NCI-H345 (cell line): ENCODE results near the gene FURIN.
"Not testable (repeated sequence)": the region's sequence is repeated elsewhere in the genome, so short reads cannot be mapped to it uniquely, and the experiment has no call there.

Experiments used
- DNase-seq: peaks from one replicate; lab custom pipeline; 2025; lab: John Stamatoyannopoulos, UW

FURIN gene

DNA sequence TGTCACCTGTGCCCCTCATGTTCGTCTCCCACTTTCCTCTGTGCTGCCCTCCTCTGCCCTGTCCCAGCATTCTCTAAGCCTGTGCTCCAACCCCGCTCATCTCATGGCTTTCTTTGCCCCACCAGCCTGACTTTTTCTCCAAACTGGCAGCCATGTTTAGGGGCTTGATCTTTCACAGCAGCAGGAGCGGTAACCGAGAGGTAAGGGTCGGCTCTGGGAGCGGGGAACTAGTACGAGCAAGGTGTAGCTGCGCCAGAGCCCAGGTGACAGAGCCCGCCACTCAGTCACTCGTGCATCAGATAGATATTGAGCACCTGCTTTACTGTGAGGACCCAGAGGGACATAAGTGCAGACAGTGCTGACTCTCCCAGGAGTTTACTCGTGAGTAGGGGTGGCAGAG is 48.1 kb downstream of the FURIN start:
- DNase-seq, result no peak

DNA sequence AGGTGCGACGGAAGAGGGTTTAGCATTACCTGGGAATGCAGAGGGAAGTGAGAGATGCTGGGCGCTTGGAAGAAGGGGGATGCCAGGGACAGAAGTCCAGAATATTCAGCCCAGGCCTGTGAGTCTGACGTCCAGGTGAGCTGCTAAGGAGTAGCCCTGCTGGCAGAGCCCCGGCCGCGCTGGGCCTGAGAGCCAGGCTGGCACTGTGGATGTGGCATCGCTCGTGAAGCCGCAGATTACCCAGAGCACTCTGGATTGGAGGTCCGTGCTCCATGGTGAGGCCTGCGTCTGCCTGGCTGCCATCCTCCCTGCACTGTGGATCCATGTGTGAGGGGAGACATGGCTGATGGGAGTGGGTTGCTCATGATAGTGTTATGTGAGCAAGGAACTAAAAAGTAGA is 49.2 kb downstream of the FURIN start:
- DNase-seq, result no peak

- DNase-seq, result no peak
Measured at GRCh38 chr15:90918034-90918788, 49.8 kb downstream of the FURIN start.

DNA sequence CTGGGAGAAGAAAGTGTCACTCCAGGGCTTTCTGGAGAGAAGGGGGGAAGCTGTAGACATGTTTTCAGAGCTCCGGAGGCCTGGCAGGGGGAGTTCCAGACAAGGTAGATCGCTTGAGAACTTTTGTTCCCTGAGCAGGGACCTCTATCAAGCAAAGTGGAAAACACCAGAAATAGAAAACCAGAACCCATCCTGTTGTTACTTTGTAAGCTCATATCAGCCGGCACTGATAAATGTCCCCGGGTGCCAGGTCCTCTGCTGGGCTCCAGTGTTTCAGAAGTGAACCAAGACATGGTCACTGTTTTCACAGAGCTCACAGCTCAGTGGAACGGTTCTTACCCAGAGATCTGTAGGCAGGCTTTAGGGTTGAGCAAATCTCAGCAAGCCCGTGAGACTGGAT is 50.4 kb downstream of the FURIN start:
- DNase-seq, result no peak

DNA sequence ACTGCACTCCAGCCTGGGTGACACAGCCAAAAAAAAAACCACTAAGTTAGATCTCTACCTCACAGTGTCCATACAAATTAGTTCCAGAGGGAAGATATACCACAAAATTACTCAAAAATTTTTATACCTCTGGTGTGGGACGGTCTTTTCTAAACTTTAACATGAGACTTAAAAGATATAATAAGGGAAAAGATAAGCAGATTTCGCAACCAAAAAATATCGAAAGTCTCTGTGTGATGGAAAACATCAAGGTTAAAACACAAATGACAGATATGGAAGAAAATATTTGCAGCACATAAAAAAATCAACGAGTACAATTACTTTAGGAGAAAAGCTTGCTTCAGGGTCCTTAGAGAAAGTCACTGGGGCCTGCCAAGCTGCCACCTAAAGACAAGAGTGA is 53.5 kb downstream of the FURIN start:
- no peak for DNase-seq

DNA sequence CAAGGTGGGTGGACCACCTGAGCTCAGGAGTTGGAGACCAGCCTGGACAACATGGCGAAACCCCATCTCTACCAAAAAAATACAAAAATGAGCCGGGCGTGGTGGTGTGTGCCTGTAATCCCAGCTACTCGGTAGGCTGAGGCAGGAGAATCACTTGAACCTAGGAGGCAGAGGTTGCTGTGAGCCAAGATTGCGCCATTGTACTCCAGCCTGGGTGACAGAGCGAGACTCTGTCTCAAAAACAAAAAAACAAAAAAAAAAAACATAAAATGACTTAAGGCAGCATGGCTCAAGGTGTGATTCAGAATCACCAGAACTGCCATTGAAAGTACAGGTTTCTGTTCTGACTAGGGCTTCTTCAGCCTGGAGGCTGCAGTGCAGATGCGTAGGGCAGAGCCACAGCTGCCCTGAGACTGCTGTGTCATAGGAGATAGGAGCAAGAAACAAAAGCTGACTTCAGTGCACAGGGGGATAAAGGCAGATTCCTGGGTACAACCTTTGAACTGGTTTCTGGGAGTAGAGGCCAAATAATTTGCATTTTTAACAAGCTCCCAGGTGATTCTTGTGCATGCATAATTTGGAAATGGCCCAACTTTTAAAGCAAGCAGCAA is 54.4 kb downstream of the FURIN start:
- DNase-seq, result not testable (repeated sequence)

GRCh38 chr15:90924375-90924774 is 56.0 kb downstream of the FURIN start:
- DNase-seq, result no peak

DNA sequence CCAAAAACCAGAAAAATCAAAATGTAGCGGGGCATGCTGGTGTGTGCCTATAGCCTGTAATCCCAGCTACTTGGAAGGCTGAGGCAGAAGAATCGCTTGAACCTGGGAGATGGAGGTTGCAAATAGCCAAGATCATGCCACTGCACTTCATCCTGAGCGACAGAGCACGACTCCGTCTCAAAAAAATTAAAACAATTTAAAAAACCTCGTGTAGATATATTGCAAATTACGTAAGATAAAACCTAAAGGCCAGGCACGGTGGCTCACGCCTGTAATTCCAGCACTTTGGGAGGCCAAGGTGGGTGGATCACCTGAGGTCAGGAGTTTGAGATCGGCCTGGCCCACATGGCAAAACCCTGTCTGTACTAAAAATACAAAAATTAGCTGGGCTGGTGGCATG is 58.4 kb downstream of the FURIN start:
- not testable (repeated sequence) for DNase-seq

- DNase-seq, result not testable (repeated sequence)
Measured at GRCh38 chr15:90928106-90928505, 59.7 kb downstream of the FURIN start.

- no peak for DNase-seq
Measured at GRCh38 chr15:90929246-90930019, 61.0 kb downstream of the FURIN start.

GRCh38 chr15:90930861-90931574 is 62.6 kb downstream of the FURIN start:
- DNase-seq, result no peak

GRCh38 chr15:90931575-90931827 is 63.1 kb downstream of the FURIN start:
- DNase-seq, result no peak

- DNase-seq, result peak; percentile 83
Measured at GRCh38 chr15:90931828-90932659, 63.7 kb downstream of the FURIN start, which contains the start of gene HDDC3. HDDC3 (minus strand) TSS chr15:90932549; CDS start chr15:90932540, 9 bp downstream.

DNA sequence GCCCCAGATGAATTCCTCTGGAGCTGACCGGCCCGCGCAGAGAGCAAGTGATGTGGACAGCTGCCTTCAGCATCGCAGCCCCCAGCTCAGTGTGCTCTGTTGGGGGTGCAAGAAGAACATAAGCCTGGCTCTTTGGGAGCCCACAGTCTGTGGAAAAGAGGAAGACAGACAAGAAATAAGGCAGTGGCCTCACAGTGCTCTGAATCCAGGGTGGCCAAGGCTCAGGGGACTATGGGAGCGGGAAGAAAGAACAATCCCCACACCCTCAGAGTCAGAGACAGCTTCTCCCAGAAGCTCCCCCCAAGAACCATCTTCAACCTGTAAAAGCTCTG is 64.2 kb downstream of the FURIN start:
- no peak for DNase-seq
